ENCODE measurements around the gene NHLH2. TPM values are rescaled to one million over a fixed set of nuclear protein-coding genes. Genes with fewer than 3 reads are reported as not detected.

The NHLH2 gene
- total RNA-seq, 3 donors from 2014 or later = not detected

GRCh38 chr1:115832651-115833050 is 8.3 kb downstream of the NHLH2 start:
- no peak overlapping the region for H3K27ac ChIP-seq
- no peak for TF ChIP-seq POLR2AphosphoS5 (IDR thresholded peaks at IDR 0.05)
- no peak for TF ChIP-seq POLR2A (IDR thresholded peaks at IDR 0.05)
- TF ChIP-seq CTCF (IDR thresholded peaks at IDR 0.05) = no peak
- intact Hi-C loops (cut with DNase I; ENCODE audit: low total_unique reads) = no loop called here

DNA sequence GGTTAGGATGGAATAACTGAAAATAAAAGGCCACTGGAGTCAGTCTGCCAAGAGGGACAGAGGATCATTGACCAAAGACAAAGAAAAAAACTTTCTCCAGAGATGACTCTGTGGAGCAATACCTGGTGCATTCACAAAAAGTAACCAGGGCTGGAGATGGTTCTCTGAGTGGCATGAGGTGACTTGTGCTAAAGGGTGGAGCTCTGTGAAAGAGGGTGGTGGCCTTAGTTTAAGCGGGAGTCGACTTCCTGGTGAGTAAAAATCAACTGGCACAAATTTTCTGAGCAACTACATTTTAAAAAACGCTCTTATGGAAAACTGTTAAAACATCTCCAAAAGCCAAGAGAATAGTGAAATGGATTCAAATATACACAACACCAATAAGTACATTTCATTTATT is 10.0 kb downstream of the NHLH2 start:
- Histone ChIP-seq H3K4me3 (no peak overlapping the region), H3K27me3 (peaks cover 0 to 21% of the 10 kb centered on the region in 2 donors), H3K9me3 (no peaks in the 10 kb centered on the region), H3K27ac (no peak overlapping the region), H3K36me3 (no peaks in the 10 kb centered on the region), H3K4me1 (no peaks in the 10 kb centered on the region)
- TF ChIP-seq POLR2A (IDR thresholded peaks at IDR 0.05) = no peak
- TF ChIP-seq POLR2AphosphoS5 (IDR thresholded peaks at IDR 0.05) = no peak
- no peak for TF ChIP-seq CTCF (IDR thresholded peaks at IDR 0.05)
- intact Hi-C loops (cut with DNase I; ENCODE audit: low total_unique reads) = no loop called here
- DNase-seq (ENCODE audit: low spot score in 2 of 2) = no peak

More at GRCh38 chr1:115832651-115833050, 8.3 kb downstream of the NHLH2 start:
- no peaks in the 10 kb centered on the region for H3K36me3 ChIP-seq
- no peaks in the 10 kb centered on the region for H3K4me1 ChIP-seq
- DNase-seq (ENCODE audit: low spot score in 2 of 2) = no peak
- no peaks in the 10 kb centered on the region for H3K9me3 ChIP-seq
- H3K4me3 ChIP-seq = no peak overlapping the region
- H3K27me3 ChIP-seq = peaks cover 0 to 27% of the 10 kb centered on the region in 2 donors

- H3K27me3 ChIP-seq = peaks cover 0 to 21% of the 10 kb centered on the region in 2 donors
- H3K9me3 ChIP-seq = no peaks in the 10 kb centered on the region
- H3K4me1 ChIP-seq = no peaks in the 10 kb centered on the region
- DNase-seq (ENCODE audit: low spot score in 2 of 2) = no peak
- intact Hi-C loops (cut with DNase I; ENCODE audit: low total_unique reads) = no loop called here
- H3K36me3 ChIP-seq = no peaks in the 10 kb centered on the region
- H3K4me3 ChIP-seq = no peak overlapping the region
- H3K27ac ChIP-seq = no peak overlapping the region
- TF ChIP-seq POLR2AphosphoS5 (IDR thresholded peaks at IDR 0.05) (no peak), POLR2A (IDR thresholded peaks at IDR 0.05) (no peak)
Measured at GRCh38 chr1:115829947-115830346, 11.0 kb downstream of the NHLH2 start.

- Histone ChIP-seq H3K36me3 (no peaks in the 10 kb centered on the region), H3K27ac (no peak overlapping the region), H3K4me3 (peak overlapping the region; percentile 34 to 74 (median 52)), H3K27me3 (peaks cover 0 to 21% of the 10 kb centered on the region in 2 donors), H3K4me1 (no peaks in the 10 kb centered on the region), H3K9me3 (no peaks in the 10 kb centered on the region)
- intact Hi-C loops (cut with DNase I; ENCODE audit: low total_unique reads) = no loop called here
- TF ChIP-seq POLR2AphosphoS5 (IDR thresholded peaks at IDR 0.05) = no peak
- no peak for TF ChIP-seq POLR2A (IDR thresholded peaks at IDR 0.05)
- no peak for TF ChIP-seq CTCF (IDR thresholded peaks at IDR 0.05)
- no peak for DNase-seq (ENCODE audit: low spot score in 2 of 2)
Measured at GRCh38 chr1:115829023-115829674, 11.8 kb downstream of the NHLH2 start.

GRCh38 chr1:115828101-115829022 is 12.6 kb downstream of the NHLH2 start:
- no peak for TF ChIP-seq POLR2AphosphoS5 (IDR thresholded peaks at IDR 0.05)
- TF ChIP-seq CTCF (IDR thresholded peaks at IDR 0.05) = no peak
- no peak for TF ChIP-seq POLR2A (IDR thresholded peaks at IDR 0.05)
- no peak for DNase-seq (ENCODE audit: low spot score in 2 of 2)
- H3K4me1 ChIP-seq = no peaks in the 10 kb centered on the region
- no peak overlapping the region for H3K27ac ChIP-seq
- peaks cover 0 to 19% of the 10 kb centered on the region in 2 donors for H3K27me3 ChIP-seq
- intact Hi-C loops (cut with DNase I; ENCODE audit: low total_unique reads) = no loop called here
- no peaks in the 10 kb centered on the region for H3K36me3 ChIP-seq
- peak overlapping the region; percentile 34 to 74 (median 52) for H3K4me3 ChIP-seq
- H3K9me3 ChIP-seq = no peaks in the 10 kb centered on the region
